Measurements from ENCODE around the gene BCL2L15.

Gene BCL2L15

DNA sequence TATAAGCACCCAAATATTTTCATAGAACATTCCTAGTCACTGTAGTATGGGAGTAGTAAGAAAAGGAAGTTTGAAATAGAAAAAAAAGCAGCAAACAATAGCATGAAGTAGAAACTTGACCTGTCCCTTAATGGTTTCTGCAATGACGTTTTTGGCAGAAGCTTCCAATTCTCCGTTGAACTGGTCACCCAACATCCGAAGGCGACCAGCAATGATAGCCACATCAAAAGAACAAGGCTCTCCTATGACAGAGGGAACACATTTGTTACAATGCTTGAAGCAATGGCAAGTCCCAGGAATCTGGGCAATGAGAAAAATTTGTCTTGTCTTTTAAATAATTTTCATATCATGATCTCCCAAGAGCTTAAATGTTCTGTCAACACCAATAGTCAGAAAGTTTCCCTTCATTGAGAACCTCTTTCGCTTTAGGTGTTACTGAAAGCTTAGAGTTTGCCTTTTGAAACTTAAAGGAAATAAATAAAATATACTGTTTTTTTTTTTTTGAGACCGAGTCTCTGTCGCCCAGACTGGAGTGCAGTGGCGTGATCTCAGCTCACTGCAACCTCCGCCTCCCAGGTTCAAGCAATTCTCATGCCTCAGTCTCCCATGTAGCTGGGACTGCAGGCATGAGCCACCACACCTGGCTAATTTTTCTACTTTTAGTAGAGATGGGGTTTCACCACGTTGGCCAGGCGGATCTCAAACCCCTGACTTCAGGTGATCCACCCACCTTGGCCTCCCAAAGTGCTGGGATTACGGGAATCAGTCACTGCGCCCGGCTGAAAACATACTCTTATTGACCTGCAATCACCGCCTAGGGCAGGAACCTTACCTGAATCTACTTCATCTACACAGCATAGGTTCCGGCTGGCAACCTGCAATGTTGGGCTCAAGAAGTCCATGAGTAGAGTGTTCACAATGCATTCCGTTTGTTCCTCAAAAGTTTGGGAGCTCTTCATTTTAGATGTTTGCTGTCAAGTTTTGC lies 672 bp downstream of the BCL2L15 start:
- no peak for ATAC-seq
- no peak for TF ChIP-seq ZC3H10 (CRISPR knock-in tag; IDR thresholded peaks at IDR 0.05)
- no peak for TF ChIP-seq BACH2 (CRISPR knock-in tag; IDR thresholded peaks at IDR 0.05; ENCODE audit: borderline replicate concordance)
- no peak for TF ChIP-seq CSDC2 (CRISPR knock-in tag; IDR thresholded peaks at IDR 0.05)
- TF ChIP-seq OSR1 (CRISPR knock-in tag; IDR thresholded peaks at IDR 0.05) = no peak
- TF ChIP-seq, protein P1, sequence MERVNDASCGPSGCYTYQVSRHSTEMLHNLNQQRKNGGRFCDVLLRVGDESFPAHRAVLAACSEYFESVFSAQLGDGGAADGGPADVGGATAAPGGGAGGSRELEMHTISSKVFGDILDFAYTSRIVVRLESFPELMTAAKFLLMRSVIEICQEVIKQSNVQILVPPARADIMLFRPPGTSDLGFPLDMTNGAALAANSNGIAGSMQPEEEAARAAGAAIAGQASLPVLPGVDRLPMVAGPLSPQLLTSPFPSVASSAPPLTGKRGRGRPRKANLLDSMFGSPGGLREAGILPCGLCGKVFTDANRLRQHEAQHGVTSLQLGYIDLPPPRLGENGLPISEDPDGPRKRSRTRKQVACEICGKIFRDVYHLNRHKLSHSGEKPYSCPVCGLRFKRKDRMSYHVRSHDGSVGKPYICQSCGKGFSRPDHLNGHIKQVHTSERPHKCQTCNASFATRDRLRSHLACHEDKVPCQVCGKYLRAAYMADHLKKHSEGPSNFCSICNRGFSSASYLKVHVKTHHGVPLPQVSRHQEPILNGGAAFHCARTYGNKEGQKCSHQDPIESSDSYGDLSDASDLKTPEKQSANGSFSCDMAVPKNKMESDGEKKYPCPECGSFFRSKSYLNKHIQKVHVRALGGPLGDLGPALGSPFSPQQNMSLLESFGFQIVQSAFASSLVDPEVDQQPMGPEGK (CRISPR knock-in tag; IDR thresholded peaks at IDR 0.05; ENCODE audit: borderline replicate concordance) = no peak
- TF ChIP-seq ZNF70 (CRISPR knock-in tag; IDR thresholded peaks at IDR 0.05) = no peak
- TF ChIP-seq, protein P2, sequence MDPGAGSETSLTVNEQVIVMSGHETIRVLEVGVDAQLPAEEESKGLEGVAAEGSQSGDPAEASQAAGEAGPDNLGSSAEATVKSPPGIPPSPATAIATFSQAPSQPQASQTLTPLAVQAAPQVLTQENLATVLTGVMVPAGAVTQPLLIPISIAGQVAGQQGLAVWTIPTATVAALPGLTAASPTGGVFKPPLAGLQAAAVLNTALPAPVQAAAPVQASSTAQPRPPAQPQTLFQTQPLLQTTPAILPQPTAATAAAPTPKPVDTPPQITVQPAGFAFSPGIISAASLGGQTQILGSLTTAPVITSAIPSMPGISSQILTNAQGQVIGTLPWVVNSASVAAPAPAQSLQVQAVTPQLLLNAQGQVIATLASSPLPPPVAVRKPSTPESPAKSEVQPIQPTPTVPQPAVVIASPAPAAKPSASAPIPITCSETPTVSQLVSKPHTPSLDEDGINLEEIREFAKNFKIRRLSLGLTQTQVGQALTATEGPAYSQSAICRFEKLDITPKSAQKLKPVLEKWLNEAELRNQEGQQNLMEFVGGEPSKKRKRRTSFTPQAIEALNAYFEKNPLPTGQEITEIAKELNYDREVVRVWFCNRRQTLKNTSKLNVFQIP (CRISPR knock-in tag; IDR thresholded peaks at IDR 0.05; ENCODE audit: borderline replicate concordance, low read depth) = no peak
- TF ChIP-seq ZFP3 (CRISPR knock-in tag; IDR thresholded peaks at IDR 0.05) = no peak
- TF ChIP-seq GLIS3 (CRISPR knock-in tag; IDR thresholded peaks at IDR 0.05) = no peak
- no peak for TF ChIP-seq ZNF8 (CRISPR knock-in tag; IDR thresholded peaks at IDR 0.05)
- TF ChIP-seq, protein P3, sequence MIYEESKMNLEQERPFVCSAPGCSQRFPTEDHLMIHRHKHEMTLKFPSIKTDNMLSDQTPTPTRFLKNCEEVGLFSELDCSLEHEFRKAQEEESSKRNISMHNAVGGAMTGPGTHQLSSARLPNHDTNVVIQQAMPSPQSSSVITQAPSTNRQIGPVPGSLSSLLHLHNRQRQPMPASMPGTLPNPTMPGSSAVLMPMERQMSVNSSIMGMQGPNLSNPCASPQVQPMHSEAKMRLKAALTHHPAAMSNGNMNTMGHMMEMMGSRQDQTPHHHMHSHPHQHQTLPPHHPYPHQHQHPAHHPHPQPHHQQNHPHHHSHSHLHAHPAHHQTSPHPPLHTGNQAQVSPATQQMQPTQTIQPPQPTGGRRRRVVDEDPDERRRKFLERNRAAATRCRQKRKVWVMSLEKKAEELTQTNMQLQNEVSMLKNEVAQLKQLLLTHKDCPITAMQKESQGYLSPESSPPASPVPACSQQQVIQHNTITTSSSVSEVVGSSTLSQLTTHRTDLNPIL (CRISPR knock-in tag; IDR thresholded peaks at IDR 0.05; ENCODE audit: low read depth) = no peak
- TF ChIP-seq, protein P4, sequence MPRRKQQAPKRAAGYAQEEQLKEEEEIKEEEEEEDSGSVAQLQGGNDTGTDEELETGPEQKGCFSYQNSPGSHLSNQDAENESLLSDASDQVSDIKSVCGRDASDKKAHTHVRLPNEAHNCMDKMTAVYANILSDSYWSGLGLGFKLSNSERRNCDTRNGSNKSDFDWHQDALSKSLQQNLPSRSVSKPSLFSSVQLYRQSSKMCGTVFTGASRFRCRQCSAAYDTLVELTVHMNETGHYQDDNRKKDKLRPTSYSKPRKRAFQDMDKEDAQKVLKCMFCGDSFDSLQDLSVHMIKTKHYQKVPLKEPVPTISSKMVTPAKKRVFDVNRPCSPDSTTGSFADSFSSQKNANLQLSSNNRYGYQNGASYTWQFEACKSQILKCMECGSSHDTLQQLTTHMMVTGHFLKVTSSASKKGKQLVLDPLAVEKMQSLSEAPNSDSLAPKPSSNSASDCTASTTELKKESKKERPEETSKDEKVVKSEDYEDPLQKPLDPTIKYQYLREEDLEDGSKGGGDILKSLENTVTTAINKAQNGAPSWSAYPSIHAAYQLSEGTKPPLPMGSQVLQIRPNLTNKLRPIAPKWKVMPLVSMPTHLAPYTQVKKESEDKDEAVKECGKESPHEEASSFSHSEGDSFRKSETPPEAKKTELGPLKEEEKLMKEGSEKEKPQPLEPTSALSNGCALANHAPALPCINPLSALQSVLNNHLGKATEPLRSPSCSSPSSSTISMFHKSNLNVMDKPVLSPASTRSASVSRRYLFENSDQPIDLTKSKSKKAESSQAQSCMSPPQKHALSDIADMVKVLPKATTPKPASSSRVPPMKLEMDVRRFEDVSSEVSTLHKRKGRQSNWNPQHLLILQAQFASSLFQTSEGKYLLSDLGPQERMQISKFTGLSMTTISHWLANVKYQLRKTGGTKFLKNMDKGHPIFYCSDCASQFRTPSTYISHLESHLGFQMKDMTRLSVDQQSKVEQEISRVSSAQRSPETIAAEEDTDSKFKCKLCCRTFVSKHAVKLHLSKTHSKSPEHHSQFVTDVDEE (CRISPR knock-in tag; IDR thresholded peaks at IDR 0.05) = no peak
- TF ChIP-seq RARB (CRISPR knock-in tag; IDR thresholded peaks at IDR 0.05) = no peak
- TF ChIP-seq TCF4 (CRISPR knock-in tag; IDR thresholded peaks at IDR 0.05; ENCODE audit: borderline replicate concordance) = no peak

DNA sequence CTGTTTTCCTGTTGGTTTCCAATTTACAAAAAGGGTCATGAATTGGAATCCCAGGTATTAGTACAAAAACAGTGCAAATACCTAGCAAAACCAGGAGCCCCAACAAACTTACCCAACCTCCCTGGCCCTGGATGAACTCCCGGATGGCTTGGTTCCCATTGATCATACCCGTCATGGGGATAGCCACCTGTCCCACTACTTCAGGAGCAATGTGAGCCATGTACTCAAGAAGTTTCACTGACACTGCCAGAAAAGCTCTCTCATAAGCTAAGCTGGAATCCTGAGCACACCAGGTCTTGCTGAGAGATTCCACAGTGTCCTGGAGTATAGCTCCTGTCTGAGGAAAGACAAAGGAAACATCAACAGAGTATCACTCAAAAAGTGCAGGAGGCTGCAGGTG lies 5.7 kb downstream of the BCL2L15 start:
- no peak for ATAC-seq
- TF ChIP-seq ZFP3 (CRISPR knock-in tag; IDR thresholded peaks at IDR 0.05) = no peak
- TF ChIP-seq RARB (CRISPR knock-in tag; IDR thresholded peaks at IDR 0.05) = no peak
- TF ChIP-seq, protein P4 (CRISPR knock-in tag; IDR thresholded peaks at IDR 0.05) = no peak
- TF ChIP-seq PPARA (CRISPR knock-in tag; IDR thresholded peaks at IDR 0.05; ENCODE audit: borderline replicate concordance) = no peak
- TF ChIP-seq ZNF8 (CRISPR knock-in tag; IDR thresholded peaks at IDR 0.05) = no peak
- TF ChIP-seq ZNF565 (CRISPR knock-in tag; conservative IDR thresholded peaks at IDR 0.05; ENCODE audit: low read depth) = no peak
- no peak for TF ChIP-seq TOX (CRISPR knock-in tag; IDR thresholded peaks at IDR 0.05; ENCODE audit: borderline replicate concordance)
- no peak for TF ChIP-seq ZNF70 (CRISPR knock-in tag; IDR thresholded peaks at IDR 0.05)
- TF ChIP-seq, protein P2 (CRISPR knock-in tag; IDR thresholded peaks at IDR 0.05; ENCODE audit: borderline replicate concordance, low read depth) = no peak
- no peak for TF ChIP-seq ARNTL (CRISPR knock-in tag; IDR thresholded peaks at IDR 0.05; ENCODE audit: borderline replicate concordance, low read depth)
- TF ChIP-seq, protein P5, sequence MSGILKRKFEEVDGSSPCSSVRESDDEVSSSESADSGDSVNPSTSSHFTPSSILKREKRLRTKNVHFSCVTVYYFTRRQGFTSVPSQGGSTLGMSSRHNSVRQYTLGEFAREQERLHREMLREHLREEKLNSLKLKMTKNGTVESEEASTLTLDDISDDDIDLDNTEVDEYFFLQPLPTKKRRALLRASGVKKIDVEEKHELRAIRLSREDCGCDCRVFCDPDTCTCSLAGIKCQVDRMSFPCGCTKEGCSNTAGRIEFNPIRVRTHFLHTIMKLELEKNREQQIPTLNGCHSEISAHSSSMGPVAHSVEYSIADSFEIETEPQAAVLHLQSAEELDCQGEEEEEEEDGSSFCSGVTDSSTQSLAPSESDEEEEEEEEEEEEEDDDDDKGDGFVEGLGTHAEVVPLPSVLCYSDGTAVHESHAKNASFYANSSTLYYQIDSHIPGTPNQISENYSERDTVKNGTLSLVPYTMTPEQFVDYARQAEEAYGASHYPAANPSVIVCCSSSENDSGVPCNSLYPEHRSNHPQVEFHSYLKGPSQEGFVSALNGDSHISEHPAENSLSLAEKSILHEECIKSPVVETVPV (CRISPR knock-in tag; IDR thresholded peaks at IDR 0.05) = no peak
- TF ChIP-seq, protein P1 (CRISPR knock-in tag; IDR thresholded peaks at IDR 0.05; ENCODE audit: borderline replicate concordance) = no peak

Measured in SK-N-SH treated with all-trans-retinoic acid at 6 μM for 48 hours (cell line).